DOHH2 (cell line): ENCODE measurements around the gene ZBTB22.
"Not testable (repeated sequence)": the region's sequence is repeated elsewhere in the genome, so short reads cannot be mapped to it uniquely, and the experiment has no call there.

Source experiments
- H3F3A ChIP-seq: fragments of 200-600 bp; sonication (generic), shearing (Covaris generic); 2 replicates; pipeline ENCODE4 v1.6.0; 2016; ENCODE audit warnings: antibody characterized with exemption, mild to moderate bottlenecking; ENCODE audit not compliant: control insufficient read depth, insufficient read depth
- H3K27ac ChIP-seq: fragments of 200-600 bp; sonication (generic); 2 replicates; pipeline ENCODE4 v1.5.1; 2014; ENCODE audit warnings: low read depth, mild to moderate bottlenecking, low read length, moderate library complexity
- H3K27me3 ChIP-seq: fragments of 200-600 bp; sonication (generic); 2 replicates; pipeline ENCODE4 v1.6.1; 2014; ENCODE audit warnings: mild to moderate bottlenecking, low read length, mixed read lengths; ENCODE audit not compliant: control insufficient read depth
- H3K36me3 ChIP-seq: fragments of 200-600 bp; sonication (generic); 2 replicates; pipeline ENCODE4 v1.6.1; 2014; ENCODE audit warnings: mild to moderate bottlenecking, low read length, moderate library complexity, mixed read lengths; ENCODE audit not compliant: control insufficient read depth
- H3K4me1 ChIP-seq: fragments of 200-600 bp; sonication (generic); 2 replicates; pipeline ENCODE4 v1.6.1; 2014; ENCODE audit warnings: mild to moderate bottlenecking, low read length, mixed read lengths; ENCODE audit not compliant: control insufficient read depth
- H3K4me2 ChIP-seq: fragments of 200-600 bp; sonication (generic); 2 replicates; pipeline ENCODE4 v1.6.0; 2014; ENCODE audit warnings: mild to moderate bottlenecking, low read length, moderate library complexity
- H3K4me3 ChIP-seq: fragments of 200-600 bp; sonication (generic); 2 replicates; pipeline ENCODE4 v1.5.1; 2014; ENCODE audit warnings: mild to moderate bottlenecking, low read length, mixed read lengths
- H3K79me2 ChIP-seq: fragments of 200-600 bp; sonication (generic); 2 replicates; pipeline ENCODE4 v1.6.1; 2014; ENCODE audit warnings: mild to moderate bottlenecking, low read length, mixed read lengths; ENCODE audit not compliant: control insufficient read depth
- H3K9me2 ChIP-seq: fragments of 200-600 bp; sonication (generic); replicated peaks from 2 replicates; pipeline ENCODE4 v1.6.1; 2014; ENCODE audit warnings: mild to moderate bottlenecking, low read length, mixed read lengths; ENCODE audit not compliant: control insufficient read depth
- H3K9me3 ChIP-seq: fragments of 200-600 bp; sonication (generic); 2 replicates; pipeline ENCODE4 v1.6.1; 2014; ENCODE audit warnings: antibody characterized with exemption, low read length, mixed read lengths; ENCODE audit not compliant: control insufficient read depth, insufficient read depth
- H4K20me1 ChIP-seq: fragments of 200-600 bp; sonication (generic); 2 replicates; pipeline ENCODE4 v1.6.0; 2014; ENCODE audit warnings: low read depth, mild to moderate bottlenecking, antibody characterized with exemption, low read length, moderate library complexity; ENCODE audit not compliant: control insufficient read depth, insufficient read depth
- CTCF ChIP-seq: fragments of 200-600 bp; sonication (generic); IDR thresholded peaks from one replicate; pipeline ENCODE4 v1.5.1; 2014; ENCODE audit warnings: antibody characterized with exemption, mild to moderate bottlenecking, low read depth, low read length; ENCODE audit not compliant: poor library complexity, severe bottlenecking
- EZH2phosphoT487 ChIP-seq: fragments of 200-600 bp; sonication (generic); IDR thresholded peaks from 2 replicates; pipeline ENCODE4 v1.6.1; 2017; ENCODE audit warnings: borderline replicate concordance, mild to moderate bottlenecking, antibody characterized with exemption, low read length, moderate library complexity, mixed read lengths

Gene ZBTB22

GRCh38 chr6:33317669-33318425 lies at the start of gene ZBTB22:
Gene ZBTB22 (minus strand): TSS chr6:33317744. CDS start chr6:33316916, 828 bp downstream.
- 0 out of 2 replicates have a peak, but pooled peaks cover 7% of the 10 kb centered on the region for H4K20me1 ChIP-seq
- peak within 1 kb of the TSS; percentile 90 for H3K4me2 ChIP-seq
- peaks cover 29% of the 10 kb centered on the region for H3F3A ChIP-seq
- H3K36me3 ChIP-seq, result peaks cover 68% of the 10 kb centered on the region
- peaks cover 63% of the 10 kb centered on the region for H3K79me2 ChIP-seq
- no peaks in the 10 kb centered on the region for H3K9me3 ChIP-seq
- peak within 1 kb of the TSS; percentile 82 for H3K4me3 ChIP-seq
- H3K27ac ChIP-seq, result peak within 1 kb of the TSS; percentile 79
- peaks cover 58% of the 10 kb centered on the region for H3K4me1 ChIP-seq
- TF ChIP-seq EZH2phosphoT487, result no peak
- no peak for TF ChIP-seq CTCF
- no peaks in the 10 kb centered on the region for H3K27me3 ChIP-seq
- H3K9me2 ChIP-seq, result no peaks in the 10 kb centered on the region

DNA sequence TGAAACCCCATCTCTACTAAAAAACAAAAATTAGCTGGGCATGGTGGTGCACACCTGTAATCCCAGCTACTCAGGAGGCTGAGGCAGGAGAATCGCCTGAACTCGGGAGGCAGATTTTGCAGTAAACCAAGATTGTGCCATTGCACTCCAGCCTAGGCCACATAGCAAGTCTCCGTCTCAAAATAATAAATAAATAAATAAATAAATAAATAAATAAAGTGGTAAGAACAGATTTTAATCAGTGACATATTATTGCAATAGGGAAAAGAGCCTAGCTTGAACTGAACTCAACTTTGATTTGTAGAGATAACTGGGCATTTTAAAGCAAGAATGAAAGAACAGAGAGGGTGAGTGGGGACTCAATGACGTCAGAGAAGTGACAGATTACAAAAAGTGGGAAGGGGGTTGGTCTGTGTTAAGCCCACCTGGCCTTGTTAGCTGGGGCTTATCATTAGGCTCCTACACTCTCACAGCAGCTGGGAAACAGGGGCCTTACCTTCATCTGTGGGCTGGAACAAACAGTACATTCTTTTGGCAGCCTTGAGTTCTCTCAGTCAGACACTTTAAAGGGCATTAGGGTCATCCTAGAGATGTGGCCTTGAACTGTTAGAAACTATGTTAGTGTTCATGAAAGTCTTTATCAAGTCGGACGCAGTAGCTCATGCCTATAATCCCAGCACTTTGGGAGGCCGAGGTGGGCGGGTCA lies 49.6 kb upstream of the ZBTB22 start:
- no peaks in the 10 kb centered on the region for H3K9me2 ChIP-seq

GRCh38 chr6:33365206-33365971 lies 47.8 kb upstream of the ZBTB22 start:
- not testable (repeated sequence) for H3K27me3 ChIP-seq, H3K9me2 ChIP-seq, H3K4me3 ChIP-seq, H3K36me3 ChIP-seq, H3K4me2 ChIP-seq, H3K27ac ChIP-seq, H4K20me1 ChIP-seq, H3K9me3 ChIP-seq, H3K4me1 ChIP-seq, H3K79me2 ChIP-seq, H3F3A ChIP-seq

More for the DNA sequence above, 49.6 kb upstream of the ZBTB22 start:
- H3K79me2 ChIP-seq, result no peaks in the 10 kb centered on the region
- H3K9me3 ChIP-seq, result no peaks in the 10 kb centered on the region
- no peaks in the 10 kb centered on the region for H4K20me1 ChIP-seq
- H3K36me3 ChIP-seq, result no peaks in the 10 kb centered on the region
- TF ChIP-seq CTCF (no peak), EZH2phosphoT487 (no peak)
- no peaks in the 10 kb centered on the region for H3F3A ChIP-seq
- 0 out of 2 replicates have a peak, but pooled peaks cover 3% of the 10 kb centered on the region for H3K4me1 ChIP-seq
- no peaks in the 10 kb centered on the region for H3K27me3 ChIP-seq
- H3K4me2 ChIP-seq, result no peak overlapping the region
- H3K27ac ChIP-seq, result no peak overlapping the region
- H3K4me3 ChIP-seq, result no peak overlapping the region

- not testable (repeated sequence) for H3K9me2 ChIP-seq, H3K27me3 ChIP-seq, H3K9me3 ChIP-seq, H3K36me3 ChIP-seq, H3K27ac ChIP-seq, H3K4me1 ChIP-seq, H4K20me1 ChIP-seq, H3K4me3 ChIP-seq, H3K4me2 ChIP-seq, H3K79me2 ChIP-seq, H3F3A ChIP-seq
Measured at GRCh38 chr6:33364475-33365205, 47.1 kb upstream of the ZBTB22 start.

DNA sequence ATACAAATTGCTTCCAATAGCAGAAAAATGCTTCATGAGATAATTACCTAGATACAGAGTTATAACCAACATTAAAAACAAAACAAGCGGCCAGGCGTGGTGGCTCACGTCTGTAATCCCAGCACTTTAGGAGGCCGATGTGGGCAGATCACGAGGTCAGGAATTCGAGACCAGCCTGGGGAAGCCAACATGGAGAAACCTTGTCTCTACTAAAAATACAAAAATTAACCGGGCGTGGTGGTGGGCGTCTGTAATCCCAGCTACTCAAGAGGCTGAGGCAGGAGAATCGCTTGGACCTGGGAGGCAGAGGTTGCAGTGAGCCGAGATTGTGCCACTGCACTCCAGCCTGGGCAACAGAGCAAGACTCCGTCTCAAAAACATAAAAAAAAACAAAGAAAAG lies 45.9 kb upstream of the ZBTB22 start:
- not testable (repeated sequence) for H3K4me2 ChIP-seq, H3K36me3 ChIP-seq, H3F3A ChIP-seq, H3K9me2 ChIP-seq, H3K27me3 ChIP-seq, H3K4me1 ChIP-seq, H4K20me1 ChIP-seq, H3K27ac ChIP-seq, H3K79me2 ChIP-seq, H3K9me3 ChIP-seq, H3K4me3 ChIP-seq
